Measurements from ENCODE around the gene USP24.

Gene USP24

GRCh38 chr1:55215194-55216021 is at the start of gene USP24:
Gene USP24 (minus strand): TSS chr1:55215364. CDS start chr1:55215113, 251 bp downstream.
- no peak for DNase-seq (ENCODE audit: low read depth, low spot score)

GRCh38 chr1:55262822-55263221 is 47.7 kb upstream of the USP24 start:
- DNase-seq (ENCODE audit: low read depth, low spot score), result no peak

GRCh38 chr1:55259911-55260609 is 44.9 kb upstream of the USP24 start:
- no peak for DNase-seq (ENCODE audit: low read depth, low spot score)

GRCh38 chr1:55257958-55258357 is 42.8 kb upstream of the USP24 start:
- no peak for DNase-seq (ENCODE audit: low read depth, low spot score)

GRCh38 chr1:55255901-55256300 is 40.7 kb upstream of the USP24 start:
- DNase-seq (ENCODE audit: low read depth, low spot score), result no peak

- no peak for DNase-seq (ENCODE audit: low read depth, low spot score)
Observed at GRCh38 chr1:55252942-55253589, 37.9 kb upstream of the USP24 start.

GRCh38 chr1:55250399-55251075 is 35.4 kb upstream of the USP24 start:
- no peak for DNase-seq (ENCODE audit: low read depth, low spot score)

- DNase-seq (ENCODE audit: low read depth, low spot score), result no peak
Observed at GRCh38 chr1:55249646-55250398, 34.7 kb upstream of the USP24 start.

- DNase-seq (ENCODE audit: low read depth, low spot score), result no peak
Observed at GRCh38 chr1:55246896-55247295, 31.7 kb upstream of the USP24 start.

- DNase-seq (ENCODE audit: low read depth, low spot score), result no peak
Observed at GRCh38 chr1:55246331-55246730, 31.2 kb upstream of the USP24 start.

GRCh38 chr1:55245781-55246180 is 30.6 kb upstream of the USP24 start:
- DNase-seq (ENCODE audit: low read depth, low spot score), result no peak

GRCh38 chr1:55244476-55245099 is 29.4 kb upstream of the USP24 start:
- no peak for DNase-seq (ENCODE audit: low read depth, low spot score)

GRCh38 chr1:55243655-55244054 is 28.5 kb upstream of the USP24 start:
- no peak for DNase-seq (ENCODE audit: low read depth, low spot score)

GRCh38 chr1:55239548-55239947 is 24.4 kb upstream of the USP24 start:
- DNase-seq (ENCODE audit: low read depth, low spot score), result no peak

GRCh38 chr1:55235722-55236121 is 20.6 kb upstream of the USP24 start:
- no peak for DNase-seq (ENCODE audit: low read depth, low spot score)

GRCh38 chr1:55234016-55234415 is 18.9 kb upstream of the USP24 start:
- no peak for DNase-seq (ENCODE audit: low read depth, low spot score)

- DNase-seq (ENCODE audit: low read depth, low spot score), result no peak
Observed at GRCh38 chr1:55233145-55233777, 18.1 kb upstream of the USP24 start.

GRCh38 chr1:55232448-55233144 is 17.4 kb upstream of the USP24 start:
- DNase-seq (ENCODE audit: low read depth, low spot score), result no peak

- DNase-seq (ENCODE audit: low read depth, low spot score), result no peak
Observed at GRCh38 chr1:55231745-55232144, 16.6 kb upstream of the USP24 start.

- DNase-seq (ENCODE audit: low read depth, low spot score), result no peak
Observed at GRCh38 chr1:55230659-55231058, 15.5 kb upstream of the USP24 start.
